Measurements from ENCODE around the gene WIPI1. TPM values are rescaled to one million over a fixed set of nuclear protein-coding genes. Genes with fewer than 3 reads are reported as not detected.

Gene WIPI1
- total RNA-seq, 1 experiment from 2014 or later = 19.8 TPM

- intact Hi-C loops (cut with micrococcal nuclease; ENCODE audit: unreplicated experiment) (no loop called here), in situ Hi-C loops (cut with HindIII; ENCODE audit: low pct_unique_long_range_greater_than_20kb, low sequenced_read_pairs) (no loop called here)
- DNase-seq (ENCODE audit: low read depth, low spot score) = no peak
- POLR2A ChIA-PET = interaction anchor here (0.6 kb wide), 1 partner anchor 377 kb away, joined by 7 read pairs; no protein-coding TSS in a partner anchor
- CTCF ChIA-PET = no interaction called here
- Histone ChIP-seq H3K36me3 (ENCODE audit: control insufficient read depth, insufficient read depth, low read length) (no peaks in the 10 kb centered on the region), H3K4me1 (ENCODE audit: control insufficient read depth, insufficient read depth, low read length) (no peaks in the 10 kb centered on the region), H3K4me3 (ENCODE audit: low read depth in 2 of 2, low read length in 2 of 2) (no peak overlapping the region), H3K27me3 (ENCODE audit: control insufficient read depth, insufficient read depth, low read length) (no peaks in the 10 kb centered on the region), H3K27ac (ENCODE audit: low read length) (no peak overlapping the region), H3K9me3 (ENCODE audit: control insufficient read depth, insufficient read depth, low read depth, low read length) (no peaks in the 10 kb centered on the region)
- TF ChIP-seq TCF7L2 (IDR thresholded peaks at IDR 0.05; ENCODE audit: low read depth, low read length) = no peak
- no peak for TF ChIP-seq CTCF (IDR thresholded peaks at IDR 0.05)
- no peak for TF ChIP-seq REST (IDR thresholded peaks at IDR 0.05; ENCODE audit: insufficient read depth in 1 of 2, low read depth in 2 of 2, low read length in 1 of 2)
- TF ChIP-seq SIN3A (IDR thresholded peaks at IDR 0.05; ENCODE audit: borderline replicate concordance, insufficient read depth, low read depth, low read length) = no peak
- no peak for TF ChIP-seq POLR2AphosphoS5 (IDR thresholded peaks at IDR 0.05; ENCODE audit: low read depth, low read length)
- BruUV-seq (replicated peaks) = no TSS peak
- ATAC-seq = no peak
Observed at GRCh38 chr17:68498479-68499326, 41.4 kb upstream of the WIPI1 start.

- Histone ChIP-seq H3K36me3 (ENCODE audit: control insufficient read depth, insufficient read depth, low read length) (no peaks in the 10 kb centered on the region), H3K27ac (ENCODE audit: low read length) (no peak overlapping the region), H3K27me3 (ENCODE audit: control insufficient read depth, insufficient read depth, low read length) (no peaks in the 10 kb centered on the region), H3K4me3 (ENCODE audit: low read depth in 2 of 2, low read length in 2 of 2) (no peak overlapping the region), H3K4me1 (ENCODE audit: control insufficient read depth, insufficient read depth, low read length) (no peaks in the 10 kb centered on the region), H3K9me3 (ENCODE audit: control insufficient read depth, insufficient read depth, low read depth, low read length) (no peaks in the 10 kb centered on the region)
- ATAC-seq (no peak), DNase-seq (ENCODE audit: low read depth, low spot score) (no peak)
- BruUV-seq (replicated peaks) = no TSS peak
- in situ Hi-C loops (cut with HindIII; ENCODE audit: low pct_unique_long_range_greater_than_20kb, low sequenced_read_pairs) (no loop called here), intact Hi-C loops (cut with micrococcal nuclease; ENCODE audit: unreplicated experiment) (no loop called here)
- CTCF ChIA-PET = no interaction called here
- POLR2A ChIA-PET = no interaction called here
- TF ChIP-seq SIN3A (IDR thresholded peaks at IDR 0.05; ENCODE audit: borderline replicate concordance, insufficient read depth, low read depth, low read length) (no peak), CTCF (IDR thresholded peaks at IDR 0.05) (no peak), TCF7L2 (IDR thresholded peaks at IDR 0.05; ENCODE audit: low read depth, low read length) (no peak), REST (IDR thresholded peaks at IDR 0.05; ENCODE audit: insufficient read depth in 1 of 2, low read depth in 2 of 2, low read length in 1 of 2) (no peak), POLR2AphosphoS5 (IDR thresholded peaks at IDR 0.05; ENCODE audit: low read depth, low read length) (no peak)
Observed at GRCh38 chr17:68497885-68498319, 40.6 kb upstream of the WIPI1 start.

Measured in Panc1 (cell line).